Thyroid gland (tissue), 4 donors: ENCODE data around the gene PERP.

Experiments used
- POLR2A ChIP-seq, 2 donors: fragments of 450-650 bp; IDR thresholded peaks; one replicate each; pipeline ENCODE4 v1.6.1; 2017; ENCODE audit warnings: antibody characterized with exemption in 2 of 2, mild to moderate bottlenecking in 2 of 2, moderate library complexity in 1 of 2
- TF ChIP-seq, protein P1 (sequence below), 6 experiments: fragments of 200-600 bp in 3 of 6; fragments of 450-650 bp in 3 of 6; sonication (generic) in 3 of 6; IDR thresholded peaks; one replicate each; pipeline ENCODE4 v1.5.1; 2016 to 2019; ENCODE audit warnings: antibody characterized with exemption in 6 of 6, mild to moderate bottlenecking in 2 of 6, inconsistent platforms in 1 of 6, moderate library complexity in 1 of 6

DNA sequence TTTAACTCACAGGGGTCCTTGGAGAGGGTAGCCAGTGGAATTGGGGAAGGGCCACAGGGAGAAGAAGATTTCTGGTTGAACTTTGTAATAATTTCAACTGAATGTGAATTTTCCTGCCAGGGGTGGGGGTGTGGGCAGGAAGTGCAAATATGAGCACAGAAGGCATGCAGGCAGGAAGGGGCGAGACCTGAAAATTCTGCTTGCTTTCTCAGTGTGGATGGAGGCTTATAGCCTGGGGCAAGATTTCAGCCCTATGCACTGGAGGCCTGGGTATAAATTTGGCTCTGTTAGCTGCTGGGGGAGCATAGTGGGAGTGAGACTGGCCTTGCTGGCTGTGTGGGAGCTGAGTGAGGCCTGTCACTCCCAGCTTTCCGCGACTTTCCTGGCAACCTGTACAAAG is 54.4 kb downstream of the PERP start:
- TF ChIP-seq POLR2A (IDR thresholded peaks at IDR 0.05), result no peak
- TF ChIP-seq, protein P1, sequence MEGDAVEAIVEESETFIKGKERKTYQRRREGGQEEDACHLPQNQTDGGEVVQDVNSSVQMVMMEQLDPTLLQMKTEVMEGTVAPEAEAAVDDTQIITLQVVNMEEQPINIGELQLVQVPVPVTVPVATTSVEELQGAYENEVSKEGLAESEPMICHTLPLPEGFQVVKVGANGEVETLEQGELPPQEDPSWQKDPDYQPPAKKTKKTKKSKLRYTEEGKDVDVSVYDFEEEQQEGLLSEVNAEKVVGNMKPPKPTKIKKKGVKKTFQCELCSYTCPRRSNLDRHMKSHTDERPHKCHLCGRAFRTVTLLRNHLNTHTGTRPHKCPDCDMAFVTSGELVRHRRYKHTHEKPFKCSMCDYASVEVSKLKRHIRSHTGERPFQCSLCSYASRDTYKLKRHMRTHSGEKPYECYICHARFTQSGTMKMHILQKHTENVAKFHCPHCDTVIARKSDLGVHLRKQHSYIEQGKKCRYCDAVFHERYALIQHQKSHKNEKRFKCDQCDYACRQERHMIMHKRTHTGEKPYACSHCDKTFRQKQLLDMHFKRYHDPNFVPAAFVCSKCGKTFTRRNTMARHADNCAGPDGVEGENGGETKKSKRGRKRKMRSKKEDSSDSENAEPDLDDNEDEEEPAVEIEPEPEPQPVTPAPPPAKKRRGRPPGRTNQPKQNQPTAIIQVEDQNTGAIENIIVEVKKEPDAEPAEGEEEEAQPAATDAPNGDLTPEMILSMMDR (IDR thresholded peaks at IDR 0.05), result no peak
